C4-2B (cell line): ENCODE data around the gene TRANK1.

Experiments
- ZFX ChIP-seq: fragments of 450-650 bp; IDR thresholded peaks from 2 replicates; pipeline ENCODE4 v1.6.1; 2017
- TF ChIP-seq, protein P1 (sequence below): fragments of 450-650 bp; conservative IDR thresholded peaks from 2 replicates; pipeline ENCODE4 v1.5.1; 2017; ENCODE audit warnings: mild to moderate bottlenecking

GRCh38 chr3:36906504-36907149 is 38.2 kb downstream of the TRANK1 start:
- TF ChIP-seq, protein P1, sequence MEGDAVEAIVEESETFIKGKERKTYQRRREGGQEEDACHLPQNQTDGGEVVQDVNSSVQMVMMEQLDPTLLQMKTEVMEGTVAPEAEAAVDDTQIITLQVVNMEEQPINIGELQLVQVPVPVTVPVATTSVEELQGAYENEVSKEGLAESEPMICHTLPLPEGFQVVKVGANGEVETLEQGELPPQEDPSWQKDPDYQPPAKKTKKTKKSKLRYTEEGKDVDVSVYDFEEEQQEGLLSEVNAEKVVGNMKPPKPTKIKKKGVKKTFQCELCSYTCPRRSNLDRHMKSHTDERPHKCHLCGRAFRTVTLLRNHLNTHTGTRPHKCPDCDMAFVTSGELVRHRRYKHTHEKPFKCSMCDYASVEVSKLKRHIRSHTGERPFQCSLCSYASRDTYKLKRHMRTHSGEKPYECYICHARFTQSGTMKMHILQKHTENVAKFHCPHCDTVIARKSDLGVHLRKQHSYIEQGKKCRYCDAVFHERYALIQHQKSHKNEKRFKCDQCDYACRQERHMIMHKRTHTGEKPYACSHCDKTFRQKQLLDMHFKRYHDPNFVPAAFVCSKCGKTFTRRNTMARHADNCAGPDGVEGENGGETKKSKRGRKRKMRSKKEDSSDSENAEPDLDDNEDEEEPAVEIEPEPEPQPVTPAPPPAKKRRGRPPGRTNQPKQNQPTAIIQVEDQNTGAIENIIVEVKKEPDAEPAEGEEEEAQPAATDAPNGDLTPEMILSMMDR = no peak
- no peak for TF ChIP-seq ZFX
